K562 (cell line): ENCODE data around the gene TRIM44. TPM values are rescaled to one million over a fixed set of nuclear protein-coding genes. Genes with fewer than 3 reads are reported as not detected.

Source experiments
- ATAC-seq: fragments of 200-7000 bp; cut with Tn5 transposase; 3 replicates; pipeline ENCODE4 v1.9.1; 2020; ENCODE audit warnings: moderate library complexity
- BruUV-seq: library from RNA; stranded (reverse); fragments of 400-500 nt; replicated peaks from 2 replicates; lab custom pipeline; 2021; lab: Mats Ljungman, UMichigan
- CTCF ChIA-PET: fragments of 300-600 bp; formaldehyde crosslinking; extraction: SDS; loops from one replicate; lab custom pipeline; 2021; ENCODE audit warnings: low intra/inter-chr PET ratio; lab: Yijun Ruan, JAX
- POLR2A ChIA-PET: fragments of 300-600, 350-650 bp; sonication (Branson Sonifier 250); formaldehyde crosslinking; extraction: SDS; loops from one replicate; lab custom pipeline; 2021; ENCODE audit warnings: antibody characterized with exemption, inconsistent platforms; lab: Yijun Ruan, JAX
- DNase-seq, 4 experiments: peaks; one replicate each; pipeline versions ENCODE4 v3.0.0 to v3.0.0-alpha.2; 2011 to 2018; ENCODE audit warnings: low spot score in 3 of 4, mixed read lengths in 3 of 4; ENCODE audit errors: extremely low read depth in 1 of 4
- FAIRE-seq: peaks from 2 replicates; lab custom pipeline; 2011; peaks lifted over from hg19 to GRCh38; lab: Jason Lieb, UNC
- H2AFZ ChIP-seq: 2 replicates; pipeline ENCODE4 v1.6.0; 2011; ENCODE audit warnings: low read depth, low read length, control low read depth, inconsistent platforms
- H3K27ac ChIP-seq: fragments of 200-600 bp; 3 replicates; pipeline ENCODE4 v1.8.0; 2011; ENCODE audit warnings: low read depth, mild to moderate bottlenecking, control low read depth, inconsistent platforms, low read length, moderate library complexity, mixed read lengths; ENCODE audit errors: extremely low read depth
- H3K27me3 ChIP-seq, 2 experiments: fragments of 300-600 bp in 1 of 2; 2 replicates in 1 of 2; 3 replicates in 1 of 2; pipeline versions ENCODE4 v1.6.0 to v1.8.0; 2011; ENCODE audit warnings: inconsistent platforms in 2 of 2, low read length in 2 of 2, mild to moderate bottlenecking in 1 of 2, mixed read lengths in 1 of 2, moderate library complexity in 1 of 2; ENCODE audit not compliant: control insufficient read depth in 2 of 2, insufficient read depth in 2 of 2
- H3K36me3 ChIP-seq: fragments of 300-600 bp; 3 replicates; pipeline ENCODE4 v1.8.0; 2011; ENCODE audit warnings: mild to moderate bottlenecking, low read length, inconsistent platforms; ENCODE audit not compliant: control insufficient read depth, insufficient read depth
- H3K4me1 ChIP-seq, 2 experiments: fragments of 200-600 bp in 1 of 2; replicated peaks in 1 of 2; 2 replicates in 1 of 2; 3 replicates in 1 of 2; pipeline versions ENCODE4 v1.5.1 to v1.8.0; 2011; ENCODE audit warnings: inconsistent platforms in 2 of 2, low read length in 2 of 2, mild to moderate bottlenecking in 1 of 2, mixed read lengths in 1 of 2, moderate library complexity in 1 of 2; ENCODE audit not compliant: control insufficient read depth in 2 of 2, insufficient read depth in 2 of 2
- H3K4me2 ChIP-seq: 2 replicates; pipeline ENCODE4 v1.6.1; 2011; ENCODE audit warnings: low read length, control low read depth, inconsistent platforms, mixed read lengths; ENCODE audit not compliant: insufficient read depth
- H3K4me3 ChIP-seq: fragments of 200-600 bp; sonication (generic), shearing (Covaris generic); 2 replicates; pipeline ENCODE4 v1.5.1; 2016; ENCODE audit warnings: control low read depth, inconsistent platforms
- H3K79me2 ChIP-seq: fragments of 200-600 bp; 3 replicates; pipeline ENCODE4 v1.8.0; 2011; ENCODE audit warnings: low read length, inconsistent platforms; ENCODE audit not compliant: control insufficient read depth, insufficient read depth
- H3K9ac ChIP-seq, 2 experiments: 2 replicates each; pipeline versions ENCODE4 v1.6.0 to v1.6.1; 2011; ENCODE audit warnings: low read depth in 2 of 2, low read length in 2 of 2, control low read depth in 1 of 2, inconsistent platforms in 1 of 2, mild to moderate bottlenecking in 1 of 2, mixed read lengths in 1 of 2; ENCODE audit not compliant: insufficient read depth in 1 of 2
- H3K9me1 ChIP-seq: one replicate; pipeline ENCODE4 v1.6.0; 2011; ENCODE audit warnings: inconsistent platforms, mild to moderate bottlenecking, low read length, moderate library complexity; ENCODE audit not compliant: control insufficient read depth, insufficient read depth
- H3K9me3 ChIP-seq: replicated peaks from 2 replicates; pipeline ENCODE4 v1.5.1; 2011; ENCODE audit warnings: low read depth, low read length, inconsistent platforms; ENCODE audit not compliant: control insufficient read depth, insufficient read depth
- H4K20me1 ChIP-seq: replicated peaks from 2 replicates; pipeline ENCODE4 v1.6.1; 2011; ENCODE audit warnings: low read length, inconsistent platforms, mixed read lengths; ENCODE audit not compliant: control insufficient read depth, insufficient read depth
- BDP1 ChIP-seq: IDR thresholded peaks from 3 replicates; pipeline ENCODE4 v1.6.1; 2011; ENCODE audit not compliant: insufficient read length, insufficient read depth
- CAMTA2 ChIP-seq: fragments of 250-450 bp; sonication (Bioruptor Pico); conservative IDR thresholded peaks from 2 replicates; pipeline ENCODE4 v1.5.1; 2022
- CTCF ChIP-seq, 3 experiments: IDR thresholded peaks in 2 of 3; conservative IDR thresholded peaks in 1 of 3; 2 replicates each; pipeline ENCODE4 v1.5.1; 2011 to 2012; ENCODE audit warnings: low read length in 3 of 3, mild to moderate bottlenecking in 3 of 3, control low read depth in 2 of 3, improper control_type of control experiment in 1 of 3, inconsistent platforms in 1 of 3, low read depth in 1 of 3, mixed read lengths in 1 of 3, moderate library complexity in 1 of 3; ENCODE audit not compliant: insufficient read depth in 2 of 3
- DACH1 ChIP-seq: fragments of 450-650 bp; IDR thresholded peaks from 2 replicates; pipeline ENCODE4 v1.6.1; 2018; ENCODE audit not compliant: partially characterized antibody
- FIP1L1 ChIP-seq: fragments of 200-400 bp; formaldehyde crosslinking; IDR thresholded peaks from 2 replicates; pipeline ENCODE4 v1.6.1; 2018; ENCODE audit warnings: mild to moderate bottlenecking, low read depth, low read length; ENCODE audit not compliant: poor library complexity, severe bottlenecking
- KHSRP ChIP-seq: fragments of 450-650 bp; IDR thresholded peaks from 2 replicates; pipeline ENCODE4 v1.6.1; 2017
- MAFG ChIP-seq: fragments of 450-650 bp; conservative IDR thresholded peaks from 2 replicates; pipeline ENCODE4 v1.6.1; 2016; ENCODE audit warnings: missing genetic modification characterization, missing compliant biosample characterization
- NFYB ChIP-seq: IDR thresholded peaks from 2 replicates; pipeline ENCODE4 v1.6.1; 2011; ENCODE audit warnings: mild to moderate bottlenecking, moderate library complexity; ENCODE audit not compliant: insufficient read length; ENCODE audit errors: extremely low read depth
- PHF21A ChIP-seq: fragments of 450-650 bp; IDR thresholded peaks from 2 replicates; pipeline ENCODE4 v1.6.1; 2017; ENCODE audit warnings: low read depth, borderline replicate concordance
- PHTF2 ChIP-seq: fragments of 250-450 bp; sonication (Bioruptor Pico); IDR thresholded peaks from 2 replicates; pipeline ENCODE4 v1.5.0; 2021; ENCODE audit warnings: mild to moderate bottlenecking
- RNF2 ChIP-seq: sonication (generic); IDR thresholded peaks from 2 replicates; pipeline ENCODE4 v1.6.1; 2016
- TAF15 ChIP-seq: fragments of 200-400 bp; formaldehyde crosslinking; IDR thresholded peaks from 2 replicates; pipeline ENCODE4 v1.6.1; 2017; ENCODE audit warnings: mild to moderate bottlenecking, low read depth, low read length, moderate library complexity
- ZEB2 ChIP-seq: fragments of 450-650 bp; IDR thresholded peaks from 2 replicates; pipeline ENCODE4 v1.6.1; 2016
- ZNF184 ChIP-seq: sonication (generic); formaldehyde crosslinking; IDR thresholded peaks from 2 replicates; pipeline ENCODE4 v1.5.0; 2020; ENCODE audit warnings: missing genetic modification reagents
- ZNF354B ChIP-seq: fragments of 250-450 bp; sonication (Bioruptor Pico); IDR thresholded peaks from 2 replicates; pipeline ENCODE4 v1.4.0; 2020
- ZNF384 ChIP-seq: IDR thresholded peaks from 2 replicates; pipeline ENCODE4 v1.6.1; 2012; ENCODE audit warnings: low read depth, low read length, improper control_type of control experiment
- ZNF444 ChIP-seq: fragments of 250-450 bp; sonication (Bioruptor Pico); IDR thresholded peaks from 2 replicates; pipeline ENCODE4 v1.4.0; 2020; ENCODE audit warnings: mild to moderate bottlenecking, moderate library complexity
- WGBS: fragments of 100-300 bp; shearing (Covaris generic); methylation state at CpG from one replicate; pipeline ENCODE4 v1.1.6; 2016; ENCODE audit warnings: low coverage, mixed read lengths; ENCODE audit not compliant: insufficient coverage; ENCODE audit errors: missing lambda C conversion rate; 5-methylcytosine and 5-hydroxymethylcytosine counted together
- in situ Hi-C: fragments of 300-500 bp; cut with MboI; formaldehyde crosslinking; loops from 4 replicates; pipeline ENCODE4 v1.15.0; 2018; ENCODE audit warnings: inconsistent platforms, mixed read lengths
- intact Hi-C: fragments of 100-400 bp; cut with micrococcal nuclease; formaldehyde crosslinking; loops from 2 replicates; pipeline ENCODE4 v1.14.2; 2022
- polyA plus RNA-seq, 8 experiments: library from polyadenylated mRNA; depleted of rRNA in 4 of 8; stranded (reverse) in 5 of 8; unstranded in 3 of 8; fragments of >200 nt; fragmentation: Nextera tagmentation in 2 of 8; fragmentation: Illumina TruSeq in 1 of 8; extraction: Ambion mirVana in 2 of 8; extraction: Trizol in 1 of 8; gene quantifications; 2 replicates each; pipeline versions ENCODE4 v1.2.1 to v1.2.3, GENCODE V29; 2011 to 2014; ENCODE audit warnings: inconsistent platforms in 1 of 8, missing spikeins in 1 of 8
- total RNA-seq, 7 experiments: library from RNA; depleted of rRNA in 6 of 7; stranded (reverse); fragments of >200 nt in 6 of 7; fragmentation: Illumina TruSeq in 2 of 7; extraction: Trizol in 2 of 7; gene quantifications; 2 replicates each; pipeline versions ENCODE4 v1.2.1 to v1.2.3, GENCODE V29; 2011 to 2021; ENCODE audit warnings: low replicate concordance in 1 of 7
- TF ChIP-seq, protein P1 (sequence below): fragments of 250-450 bp; sonication (Bioruptor Pico); IDR thresholded peaks from 2 replicates; pipeline ENCODE4 v1.5.0; 2020; ENCODE audit warnings: mild to moderate bottlenecking, borderline replicate concordance

TRIM44 gene
- total and polyA plus RNA-seq, 9 of the 15 experiments (the other 6 are each of a cell fraction or from before 2014, with no cell fraction given), result 8.3 to 105 (median 37.2) TPM

DNA sequence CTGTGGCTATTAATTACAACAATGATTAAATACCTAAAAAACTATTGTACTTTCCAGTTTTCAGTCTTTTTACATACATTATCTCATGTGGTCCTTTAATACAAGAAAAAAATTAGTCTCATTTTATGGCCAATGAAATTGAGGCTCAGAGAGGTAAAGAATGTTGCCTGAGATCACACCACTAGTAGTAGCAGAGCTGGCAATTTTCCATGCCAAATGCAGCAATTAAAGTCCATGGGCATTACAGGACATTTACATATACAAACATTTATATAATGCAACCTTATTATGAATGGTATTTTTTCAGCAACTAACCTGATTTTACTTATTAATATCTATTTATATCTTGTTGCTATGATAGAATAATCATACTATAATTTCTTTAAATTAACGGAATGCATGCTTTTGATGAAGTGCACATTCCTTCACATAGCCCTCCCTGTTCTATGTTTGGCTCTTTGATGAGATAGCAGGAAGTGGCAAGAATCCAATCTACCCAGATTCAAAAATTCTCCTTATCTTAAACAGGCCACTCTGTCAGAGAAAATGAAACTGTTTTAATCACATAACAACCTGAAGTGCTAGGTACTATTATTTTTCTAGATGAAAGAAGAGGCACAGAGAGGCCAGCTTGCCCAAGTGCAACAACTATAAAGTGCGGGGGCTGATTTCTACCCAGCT, 160.4 kb downstream of the TRIM44 start:
- TF ChIP-seq ZNF444 (CRISPR knock-in tag) (no peak), TAF15 (no peak), MAFG (tag) (no peak), DACH1 (no peak), PHTF2 (CRISPR knock-in tag) (no peak), ZNF354B (CRISPR knock-in tag) (no peak), BDP1 (no peak), RNF2 (no peak), PHF21A (no peak), ZNF184 (CRISPR knock-in tag) (no peak), CTCF (IDR thresholded peaks at IDR 0.05 in 2 of 3, conservative IDR thresholded peaks at IDR 0.05 in 1 of 3; ENCODE audit: insufficient read depth in 2 of 3, low read depth in 1 of 3, low read length in 3 of 3) (no peak), ZNF384 (no peak), KHSRP (no peak), FIP1L1 (no peak), NFYB (no peak), CAMTA2 (CRISPR knock-in tag) (no peak), ZEB2 (no peak)
- TF ChIP-seq, protein P1, sequence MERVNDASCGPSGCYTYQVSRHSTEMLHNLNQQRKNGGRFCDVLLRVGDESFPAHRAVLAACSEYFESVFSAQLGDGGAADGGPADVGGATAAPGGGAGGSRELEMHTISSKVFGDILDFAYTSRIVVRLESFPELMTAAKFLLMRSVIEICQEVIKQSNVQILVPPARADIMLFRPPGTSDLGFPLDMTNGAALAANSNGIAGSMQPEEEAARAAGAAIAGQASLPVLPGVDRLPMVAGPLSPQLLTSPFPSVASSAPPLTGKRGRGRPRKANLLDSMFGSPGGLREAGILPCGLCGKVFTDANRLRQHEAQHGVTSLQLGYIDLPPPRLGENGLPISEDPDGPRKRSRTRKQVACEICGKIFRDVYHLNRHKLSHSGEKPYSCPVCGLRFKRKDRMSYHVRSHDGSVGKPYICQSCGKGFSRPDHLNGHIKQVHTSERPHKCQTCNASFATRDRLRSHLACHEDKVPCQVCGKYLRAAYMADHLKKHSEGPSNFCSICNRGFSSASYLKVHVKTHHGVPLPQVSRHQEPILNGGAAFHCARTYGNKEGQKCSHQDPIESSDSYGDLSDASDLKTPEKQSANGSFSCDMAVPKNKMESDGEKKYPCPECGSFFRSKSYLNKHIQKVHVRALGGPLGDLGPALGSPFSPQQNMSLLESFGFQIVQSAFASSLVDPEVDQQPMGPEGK (CRISPR knock-in tag), result no peak
- H3K79me2 ChIP-seq, result no peaks in the 10 kb centered on the region
- peaks cover 3 to 16% of the 10 kb centered on the region in 2 experiments; a peak in 3 of 5 replicates for H3K27me3 ChIP-seq
- no peaks in the 10 kb centered on the region; a peak in 2 of 5 replicates for H3K4me1 ChIP-seq
- no peak overlapping the region for H3K4me3 ChIP-seq
- intact Hi-C loops, result loop anchor here (1.0 to 5.0 kb wide), 5 partner anchors 208 to 434 kb away; no protein-coding TSS in a partner anchor
- H3K4me2 ChIP-seq, result no peak overlapping the region
- in situ Hi-C loops, result no loop called here
- POLR2A ChIA-PET, result interaction anchor here (0.5 to 2.0 kb wide), 4 partner anchors 19 to 466 kb away, joined by 3 to 5 read pairs (median 4); no protein-coding TSS in a partner anchor
- no peak overlapping the region for H2AFZ ChIP-seq
- no peaks in the 10 kb centered on the region for H3K9me1 ChIP-seq
- CTCF ChIA-PET, result interaction anchor here (1.8 kb wide), 1 partner anchor 443 kb away, joined by 5 read pairs; no protein-coding TSS in a partner anchor
- no peak overlapping the region for H3K9ac ChIP-seq
- no peak overlapping the region for H3K27ac ChIP-seq
- H4K20me1 ChIP-seq, result no peaks in the 10 kb centered on the region
- BruUV-seq, result no TSS peak
- FAIRE-seq, result no peak
- no peaks in the 10 kb centered on the region for H3K36me3 ChIP-seq
- no peaks in the 10 kb centered on the region for H3K9me3 ChIP-seq
- 29% methylated on average over 2 of the region's 2 CpGs for WGBS
- no peak for DNase-seq
- ATAC-seq, result no peak
